DND-41 (cell line): ENCODE results near the gene TOM1.

Experiments used
- CTCF ChIP-seq: IDR thresholded peaks from 2 replicates; pipeline ENCODE4 v1.5.1; 2012; ENCODE audit warnings: borderline replicate concordance, low read length, moderate library complexity, mild to moderate bottlenecking; ENCODE audit not compliant: poor library complexity, severe bottlenecking; ENCODE audit errors: extremely low read depth
- EZH2 ChIP-seq: IDR thresholded peaks from 3 replicates; pipeline ENCODE4 v1.6.1; 2012; ENCODE audit warnings: borderline replicate concordance, low read depth, mild to moderate bottlenecking, moderate library complexity, low read length, inconsistent platforms; ENCODE audit not compliant: severe bottlenecking

- TF ChIP-seq CTCF (no peak), EZH2 (no peak)
These were observed 28.8 kb downstream of the TOM1 start for GRCh38 chr22:35328472-35328885.
